Stimulated activated CD8-positive, alpha-beta memory T cell treated with anti-CD3 and anti-CD28 coated beads, Interleukin-7, amount 100 ng/mL, for 4 hours (primary cell): ENCODE results near the gene CTDNEP1.

Experiments
- DNase-seq, 2 donors: peaks; one replicate each; pipeline ENCODE4 v3.0.0-alpha.2; 2020; ENCODE audit warnings: low read depth in 2 of 2

CTDNEP1 gene

DNA sequence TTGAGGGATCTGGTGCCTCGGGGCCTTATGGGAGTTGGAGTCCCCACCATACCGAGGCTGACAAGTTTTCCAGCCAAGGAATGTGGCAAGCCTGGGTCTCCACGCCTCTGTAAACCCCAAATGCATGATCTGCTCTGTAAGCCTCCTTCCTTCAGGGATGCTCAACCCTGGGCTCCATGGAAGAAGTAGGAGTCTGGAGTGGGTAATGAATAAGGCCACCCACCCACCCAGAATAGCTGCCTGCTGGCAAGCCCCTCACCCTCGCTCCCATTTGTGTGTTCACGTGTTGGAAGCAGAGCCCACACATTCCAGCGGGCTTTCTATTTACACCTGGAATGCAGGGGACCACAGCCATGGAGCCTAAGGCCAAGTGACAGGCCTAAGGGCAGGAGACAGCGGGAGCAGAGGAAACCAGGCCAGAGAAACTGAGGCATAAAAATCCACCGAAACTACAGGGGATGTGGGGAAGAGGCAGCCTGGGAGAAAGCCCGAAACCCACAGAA lies 36.3 kb downstream of the CTDNEP1 start:
- DNase-seq: no peak

- DNase-seq: peak; percentile 98
These were observed 37.0 kb downstream of the CTDNEP1 start for GRCh38 chr17:7214300-7215135.

- peak in 1 of 2 donors; percentile 36 for DNase-seq
These were observed 37.6 kb downstream of the CTDNEP1 start for GRCh38 chr17:7213895-7214299.

DNA sequence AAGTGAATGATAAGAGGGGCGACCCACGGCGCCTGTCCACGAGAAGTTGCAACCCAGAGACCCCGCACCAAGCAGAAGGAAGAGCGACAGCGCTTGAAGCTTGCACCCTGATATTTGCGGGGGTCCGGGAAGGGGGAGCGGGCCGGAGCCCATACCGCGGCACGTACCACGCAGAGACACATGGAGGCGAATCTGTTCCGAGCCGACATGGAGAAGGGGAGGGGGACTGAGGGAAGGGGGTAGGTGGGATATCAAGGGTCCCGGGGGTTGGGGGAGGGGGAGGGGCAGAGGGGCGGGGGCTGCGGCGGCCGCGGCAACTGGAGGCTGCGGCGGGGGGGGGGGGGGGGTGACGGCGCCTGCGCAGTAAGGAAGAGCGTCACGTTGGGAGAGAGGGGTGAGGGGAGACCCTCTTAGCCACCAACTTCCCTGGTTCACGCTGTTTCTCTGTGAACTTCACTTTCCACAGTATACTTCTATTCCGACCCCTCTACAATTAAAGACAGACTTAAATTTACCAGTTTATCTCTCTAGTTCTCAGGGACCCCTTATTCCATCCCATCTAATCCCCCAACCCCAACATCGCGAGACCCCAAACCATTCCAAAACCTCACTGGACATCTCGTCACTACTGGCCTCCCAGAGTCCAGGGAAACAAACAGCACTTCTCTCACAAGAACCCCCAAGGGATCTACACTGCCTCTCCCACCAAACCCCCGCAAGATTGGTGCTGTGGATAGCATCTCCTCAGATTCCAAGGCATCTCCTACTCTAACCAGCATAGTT lies 39.9 kb downstream of the CTDNEP1 start:
- no peak for DNase-seq

DNA sequence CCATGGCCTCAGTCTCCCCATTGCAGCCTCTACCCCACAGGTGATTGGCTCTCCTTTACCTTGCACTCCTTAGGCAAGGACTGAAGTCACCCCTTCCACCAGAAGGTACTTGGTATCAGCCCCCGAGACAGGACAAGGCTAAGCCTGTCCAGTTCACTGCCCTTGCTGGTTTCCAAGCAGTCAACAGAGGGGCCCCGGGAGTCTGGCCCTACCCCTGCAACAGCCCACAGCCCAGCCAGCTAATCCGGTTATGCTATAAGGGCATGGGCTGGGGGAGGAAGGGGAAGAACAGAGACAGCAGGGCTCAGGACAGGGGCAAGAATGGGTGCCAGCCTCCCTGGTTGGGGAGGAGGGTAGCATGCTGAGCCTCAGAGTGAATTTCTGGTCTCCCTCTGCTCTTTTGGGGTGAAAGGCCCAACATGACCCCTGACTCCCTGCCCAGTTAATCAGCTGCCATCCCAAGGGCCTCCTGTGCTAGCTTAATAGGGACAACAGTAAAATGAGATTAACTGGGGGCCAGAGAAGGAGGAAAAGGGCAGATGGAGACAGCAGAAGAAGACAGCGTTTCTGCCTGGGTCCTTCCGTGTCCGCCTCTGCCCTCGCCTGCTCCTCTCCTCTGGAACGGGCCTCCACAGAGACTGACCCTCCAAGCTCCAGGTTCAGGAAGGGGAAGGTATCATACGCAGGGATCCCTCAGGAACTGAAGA lies 42.6 kb downstream of the CTDNEP1 start:
- no peak for DNase-seq

- no peak for DNase-seq
These were observed 43.4 kb downstream of the CTDNEP1 start for GRCh38 chr17:7208027-7208571.

- no peak for DNase-seq
These were observed 44.2 kb downstream of the CTDNEP1 start for GRCh38 chr17:7207120-7208001.

- DNase-seq: no peak
These were observed 46.0 kb downstream of the CTDNEP1 start for GRCh38 chr17:7205561-7205960.

- DNase-seq: peak; percentile 91 to 92
These were observed 46.6 kb downstream of the CTDNEP1 start for GRCh38 chr17:7204828-7205461.

DNA sequence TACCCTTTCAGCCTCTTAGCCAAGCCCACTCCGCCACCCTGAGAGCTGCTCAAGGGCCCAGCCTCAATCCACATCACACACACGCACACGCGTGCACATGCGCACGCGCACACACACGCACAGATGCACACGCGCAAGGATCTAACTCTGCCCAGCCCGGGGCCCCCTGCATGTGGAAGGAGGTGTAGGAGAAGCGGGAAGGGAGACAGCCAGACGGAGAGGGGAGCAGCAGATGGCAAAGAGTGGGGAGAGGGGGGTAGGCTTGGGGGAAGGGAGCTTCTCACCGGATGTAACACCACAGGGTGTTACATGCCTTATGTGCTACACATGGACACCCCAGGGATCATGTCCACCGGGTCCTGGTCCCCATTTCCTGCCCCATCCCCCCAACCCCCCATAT lies 47.2 kb downstream of the CTDNEP1 start:
- peak in 1 of 2 donors; percentile 12 for DNase-seq

- DNase-seq: no peak
These were observed 48.1 kb downstream of the CTDNEP1 start for GRCh38 chr17:7203391-7203790.

DNA sequence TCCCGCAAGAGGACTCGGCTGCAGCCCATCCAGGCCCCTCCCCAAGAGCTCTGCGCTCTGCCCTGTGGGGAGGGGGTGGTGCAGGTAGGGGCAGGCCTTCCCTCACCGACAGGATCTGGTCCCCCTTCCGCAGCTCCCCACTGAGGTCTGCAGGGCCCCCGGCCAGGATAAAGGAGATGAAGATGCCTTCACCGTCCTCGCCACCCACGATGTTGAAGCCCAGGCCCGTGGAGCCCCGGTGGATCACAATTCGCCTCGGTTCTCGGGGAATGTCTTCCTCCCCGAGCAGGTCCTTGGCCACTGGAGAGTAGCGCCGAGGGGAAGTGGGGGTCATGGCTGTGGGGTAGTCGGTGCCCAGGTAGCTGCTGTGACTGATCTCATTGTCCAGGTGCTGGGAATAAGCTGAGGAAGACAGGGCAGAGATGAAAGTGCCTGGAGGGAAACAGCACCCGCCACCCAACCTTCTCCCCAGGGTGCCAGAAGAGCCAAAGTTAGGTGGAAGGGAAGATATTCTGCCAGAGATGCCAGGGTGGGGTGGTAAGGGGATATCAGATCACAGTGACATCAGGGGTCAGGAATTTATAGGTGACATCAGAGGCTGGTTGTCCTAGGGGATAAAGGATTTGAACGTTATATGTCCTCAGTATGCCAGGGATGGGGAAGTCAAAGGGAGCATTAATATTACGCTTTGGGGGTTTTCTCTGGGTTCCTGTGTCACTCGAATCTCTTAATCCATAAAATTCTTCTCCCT lies 54.7 kb downstream of the CTDNEP1 start:
- DNase-seq: no peak

DNA sequence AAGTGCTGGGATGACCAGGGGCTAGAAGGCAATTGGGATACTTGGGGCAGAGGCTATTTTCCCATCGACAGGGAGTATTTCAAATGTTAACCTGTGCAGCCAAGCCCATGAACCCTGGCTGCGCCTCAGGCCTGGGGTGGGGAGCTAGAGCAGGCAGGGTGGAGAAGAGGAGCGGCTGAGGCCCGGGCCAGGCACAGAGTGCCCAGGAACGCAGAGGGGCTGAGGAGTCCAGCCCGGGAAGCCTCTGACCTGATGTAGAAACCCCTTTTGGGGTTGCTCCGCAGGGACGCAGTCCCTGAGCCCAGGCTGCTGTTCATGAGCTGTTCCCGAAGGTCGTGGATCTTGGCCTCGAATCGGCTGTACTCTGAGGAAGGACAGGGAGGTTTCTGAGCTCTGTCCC lies 55.6 kb downstream of the CTDNEP1 start:
- DNase-seq: no peak
